Measurements from ENCODE around the gene TPP1. TPM values are rescaled to one million over a fixed set of nuclear protein-coding genes. Genes with fewer than 3 reads are reported as not detected.

The TPP1 gene
- total RNA-seq, 1 experiment from 2014 or later: 61.7 TPM

- Histone ChIP-seq H3K27me3 (replicated peaks; ENCODE audit: control insufficient read depth, insufficient read depth, low read length) (no peaks in the 10 kb centered on the region; the same call in 1 of the 2 replicates), H3K9me3 (no peaks in the 10 kb centered on the region), H3K4me3 (ENCODE audit: low read depth, low read length) (no peak overlapping the region), H3K4me1 (peaks cover 16% of the 10 kb centered on the region), H3K36me3 (ENCODE audit: control insufficient read depth, insufficient read depth, low read length) (no peaks in the 10 kb centered on the region)
- no peak for TF ChIP-seq CTCF (IDR thresholded peaks at IDR 0.05; ENCODE audit: insufficient read depth in 1 of 2, low read depth in 1 of 2, low read length in 1 of 2, severe bottlenecking in 1 of 2, unreplicated experiment in 1 of 2)
- H3K9me3 Mint-ChIP-seq (ENCODE audit: unreplicated experiment): no peaks in the 10 kb centered on the region
- intact Hi-C loops (cut with micrococcal nuclease; ENCODE audit: unreplicated experiment): loop anchor here (1.0 kb wide), 1 partner anchor 107 kb away; no protein-coding TSS in a partner anchor
- no peak overlapping the region for H3K4me3 Mint-ChIP-seq (ENCODE audit: unreplicated experiment)
- no peaks in the 10 kb centered on the region for H3K36me3 Mint-ChIP-seq (ENCODE audit: insufficient read depth, unreplicated experiment)
- no peaks in the 10 kb centered on the region for H3K27me3 Mint-ChIP-seq (ENCODE audit: insufficient read depth, unreplicated experiment)
- DNase-seq: no peak
- no peak overlapping the region for H3K27ac Mint-ChIP-seq (ENCODE audit: unreplicated experiment)
- ChIA-PET POLR2A (no interaction called here), CTCF (interaction anchor here (0.7 to 1.2 kb wide), 3 partner anchors 8 to 107 kb away, joined by 3 to 6 read pairs (median 4); no protein-coding TSS in a partner anchor)
- H3K4me1 Mint-ChIP-seq (ENCODE audit: low read depth, unreplicated experiment): no peaks in the 10 kb centered on the region
- BruUV-seq (replicated peaks): no TSS peak
Measured at GRCh38 chr11:6638429-6638828, 19.2 kb upstream of the TPP1 start.

GRCh38 chr11:6637871-6638270, 18.6 kb upstream of the TPP1 start:
- H3K4me1 ChIP-seq: peaks cover 16% of the 10 kb centered on the region
- intact Hi-C loops (cut with micrococcal nuclease; ENCODE audit: unreplicated experiment): loop anchor here (1.0 kb wide), 1 partner anchor 107 kb away; no protein-coding TSS in a partner anchor
- Mint-ChIP-seq H3K4me1 (ENCODE audit: low read depth, unreplicated experiment) (no peaks in the 10 kb centered on the region), H3K27ac (ENCODE audit: unreplicated experiment) (no peak overlapping the region), H3K4me3 (ENCODE audit: unreplicated experiment) (no peak overlapping the region), H3K9me3 (ENCODE audit: unreplicated experiment) (no peaks in the 10 kb centered on the region), H3K27me3 (ENCODE audit: insufficient read depth, unreplicated experiment) (no peaks in the 10 kb centered on the region), H3K36me3 (ENCODE audit: insufficient read depth, unreplicated experiment) (no peaks in the 10 kb centered on the region)
- ChIA-PET POLR2A (no interaction called here), CTCF (interaction anchor here (0.9 to 1.2 kb wide), 2 partner anchors 14 to 107 kb away, joined by 3 to 6 read pairs; no protein-coding TSS in a partner anchor)
- no peak for TF ChIP-seq CTCF (IDR thresholded peaks at IDR 0.05; ENCODE audit: insufficient read depth in 1 of 2, low read depth in 1 of 2, low read length in 1 of 2, severe bottlenecking in 1 of 2, unreplicated experiment in 1 of 2)
- no peaks in the 10 kb centered on the region for H3K9me3 ChIP-seq
- H3K4me3 ChIP-seq (ENCODE audit: low read depth, low read length): no peak overlapping the region
- no peaks in the 10 kb centered on the region for H3K36me3 ChIP-seq (ENCODE audit: control insufficient read depth, insufficient read depth, low read length)
- BruUV-seq (replicated peaks): no TSS peak
- no peaks in the 10 kb centered on the region; the same call in 1 of the 2 replicates for H3K27me3 ChIP-seq (replicated peaks; ENCODE audit: control insufficient read depth, insufficient read depth, low read length)
- no peak for DNase-seq

- H3K36me3 Mint-ChIP-seq (ENCODE audit: insufficient read depth, unreplicated experiment): no peaks in the 10 kb centered on the region
- intact Hi-C loops (cut with micrococcal nuclease; ENCODE audit: unreplicated experiment): no loop called here
- Histone ChIP-seq H3K36me3 (ENCODE audit: control insufficient read depth, insufficient read depth, low read length) (no peaks in the 10 kb centered on the region), H3K4me1 (peaks cover 16% of the 10 kb centered on the region), H3K4me3 (ENCODE audit: low read depth, low read length) (no peak overlapping the region), H3K27me3 (replicated peaks; ENCODE audit: control insufficient read depth, insufficient read depth, low read length) (no peaks in the 10 kb centered on the region), H3K9me3 (no peaks in the 10 kb centered on the region)
- H3K9me3 Mint-ChIP-seq (ENCODE audit: unreplicated experiment): no peaks in the 10 kb centered on the region
- TF ChIP-seq CTCF (IDR thresholded peaks at IDR 0.05; ENCODE audit: insufficient read depth in 1 of 2, low read depth in 1 of 2, low read length in 1 of 2, severe bottlenecking in 1 of 2, unreplicated experiment in 1 of 2): no peak
- CTCF ChIA-PET: no interaction called here
- no peak overlapping the region for H3K4me3 Mint-ChIP-seq (ENCODE audit: unreplicated experiment)
- H3K27ac Mint-ChIP-seq (ENCODE audit: unreplicated experiment): no peak overlapping the region
- H3K27me3 Mint-ChIP-seq (ENCODE audit: insufficient read depth, unreplicated experiment): no peaks in the 10 kb centered on the region
- POLR2A ChIA-PET: no interaction called here
- no peak for DNase-seq
- no peaks in the 10 kb centered on the region for H3K4me1 Mint-ChIP-seq (ENCODE audit: low read depth, unreplicated experiment)
- no TSS peak for BruUV-seq (replicated peaks)
Measured at GRCh38 chr11:6636480-6636879, 17.3 kb upstream of the TPP1 start.
